ENCODE data around the gene TGFBR1.
A peak's percentile ranks its signal among the peaks of the same experiment; 100 is the strongest.

Gene TGFBR1

DNA sequence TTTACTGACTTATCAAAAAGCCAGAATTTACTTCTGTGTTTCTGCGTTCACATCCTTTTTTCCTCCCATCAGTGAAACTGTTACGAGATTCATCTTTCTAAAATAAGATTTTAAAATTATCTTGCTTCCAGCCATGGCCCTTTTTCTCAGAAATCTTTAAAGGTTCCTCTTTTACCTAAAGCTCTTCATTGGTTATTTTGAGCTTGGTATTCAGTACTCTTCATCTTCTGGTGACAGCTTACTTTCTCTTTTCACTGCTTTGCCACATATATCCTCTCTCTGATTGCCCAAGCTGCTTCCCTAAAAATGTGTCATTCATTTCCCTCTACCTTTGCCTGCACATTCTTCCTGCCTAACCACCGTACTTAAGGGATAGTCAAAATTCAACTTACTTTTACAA, 32.3 kb downstream of the TGFBR1 start:
- DNase-seq (ENCODE audit: low spot score) = no peak

DNA sequence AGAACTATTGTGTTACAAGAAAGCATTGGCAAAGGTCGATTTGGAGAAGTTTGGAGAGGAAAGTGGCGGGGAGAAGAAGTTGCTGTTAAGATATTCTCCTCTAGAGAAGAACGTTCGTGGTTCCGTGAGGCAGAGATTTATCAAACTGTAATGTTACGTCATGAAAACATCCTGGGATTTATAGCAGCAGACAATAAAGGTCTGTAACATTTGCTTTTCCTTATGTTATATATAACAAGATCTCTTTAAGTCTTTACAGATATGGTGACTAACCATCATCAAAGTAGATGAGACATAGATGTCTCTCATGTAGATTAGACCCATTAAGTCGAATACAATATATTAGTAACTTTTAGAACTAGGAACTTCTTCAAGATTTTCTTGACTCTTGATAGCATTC, 33.0 kb downstream of the TGFBR1 start:
- DNase-seq (ENCODE audit: low spot score) = no peak

DNA sequence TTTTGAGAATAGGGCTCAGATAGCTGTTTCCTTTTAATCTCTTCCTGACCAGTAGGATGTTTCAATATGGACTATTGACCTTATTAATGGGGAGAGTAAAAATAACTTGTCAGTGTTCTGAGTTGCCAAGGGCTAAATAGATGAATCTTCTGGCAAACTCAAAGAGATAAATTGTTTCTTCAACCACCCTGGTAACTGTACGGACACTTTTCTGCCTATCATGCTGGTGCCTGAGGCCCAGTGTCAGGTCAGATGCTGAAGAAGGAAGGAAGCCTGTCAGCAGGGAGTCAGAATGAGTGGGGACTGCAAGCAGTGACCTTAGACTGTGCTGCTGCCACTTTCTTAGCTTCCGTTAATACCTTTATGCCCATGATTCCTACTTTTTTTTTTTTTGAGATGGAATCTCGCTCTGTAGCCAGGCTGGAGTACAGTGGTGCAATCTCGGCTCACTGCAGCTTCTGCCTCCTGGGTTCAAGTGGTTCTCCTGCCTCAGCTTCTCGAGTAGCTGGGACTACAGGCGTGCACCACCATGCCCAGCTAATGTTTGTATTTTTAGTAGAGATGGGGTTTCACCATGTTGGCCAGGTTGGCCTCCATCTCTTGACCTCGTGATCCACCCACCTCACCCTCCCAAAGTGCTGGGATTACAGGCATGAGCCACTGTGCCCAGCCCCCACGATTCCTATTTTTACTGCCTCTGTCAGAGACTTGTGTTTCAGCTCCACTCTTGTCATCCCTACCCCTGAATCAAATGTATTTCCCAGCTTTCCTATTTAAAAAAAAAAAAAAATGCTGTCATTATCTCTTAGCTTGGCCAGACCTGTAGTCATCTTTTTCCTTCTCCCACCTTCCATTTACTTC, 33.7 kb downstream of the TGFBR1 start:
- no peak for DNase-seq (ENCODE audit: low spot score)

DNA sequence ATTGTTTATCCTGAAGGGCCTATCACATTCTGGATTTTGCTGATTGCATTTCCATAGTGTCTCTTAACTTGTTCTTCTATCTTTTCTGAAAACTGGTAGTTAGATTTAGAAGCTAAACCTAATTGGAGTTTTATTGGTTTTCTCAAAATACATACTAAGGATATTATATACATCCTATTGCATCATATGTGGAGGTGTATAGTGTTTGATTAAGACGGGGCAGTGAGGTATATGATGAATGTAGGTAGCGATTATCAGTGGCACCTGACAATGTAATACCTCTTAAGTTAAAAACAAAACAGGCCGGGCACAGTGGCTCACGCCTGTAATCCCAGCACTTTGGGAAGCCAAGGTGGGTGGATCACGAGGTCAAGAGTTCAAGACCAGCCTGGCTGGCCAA, 35.0 kb downstream of the TGFBR1 start:
- DNase-seq (ENCODE audit: low spot score) = no peak

DNA sequence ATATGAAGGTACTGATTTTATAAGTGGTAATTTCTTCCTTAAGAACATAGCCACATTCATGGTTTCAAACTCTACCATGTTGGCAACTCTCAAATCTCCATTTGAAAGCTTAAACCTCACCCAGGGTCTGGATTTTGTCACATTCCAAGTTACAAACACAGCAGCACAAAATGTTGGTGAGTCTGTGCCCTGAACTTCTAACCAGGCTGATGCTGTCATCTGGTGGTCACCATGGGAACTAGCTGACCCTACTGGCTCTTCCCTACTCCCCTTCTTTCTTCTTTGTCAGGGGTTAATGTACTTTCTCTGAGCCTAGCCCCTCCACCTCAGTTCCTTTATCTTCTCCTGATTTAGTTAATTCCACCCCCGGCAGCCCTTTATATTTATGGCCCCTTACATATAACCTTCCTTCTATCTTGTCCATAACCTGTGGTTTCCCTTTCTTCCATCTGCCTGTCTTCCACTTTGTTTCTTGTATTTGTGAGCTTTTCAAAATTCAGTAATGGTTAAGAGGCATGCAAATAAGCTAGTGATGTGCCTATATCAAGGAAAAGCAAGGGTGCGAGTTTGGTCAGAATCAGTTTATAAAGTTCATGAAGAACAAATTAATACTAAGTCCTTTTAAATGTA, 35.9 kb downstream of the TGFBR1 start:
- peak; percentile 58 for DNase-seq (ENCODE audit: low spot score)

DNA sequence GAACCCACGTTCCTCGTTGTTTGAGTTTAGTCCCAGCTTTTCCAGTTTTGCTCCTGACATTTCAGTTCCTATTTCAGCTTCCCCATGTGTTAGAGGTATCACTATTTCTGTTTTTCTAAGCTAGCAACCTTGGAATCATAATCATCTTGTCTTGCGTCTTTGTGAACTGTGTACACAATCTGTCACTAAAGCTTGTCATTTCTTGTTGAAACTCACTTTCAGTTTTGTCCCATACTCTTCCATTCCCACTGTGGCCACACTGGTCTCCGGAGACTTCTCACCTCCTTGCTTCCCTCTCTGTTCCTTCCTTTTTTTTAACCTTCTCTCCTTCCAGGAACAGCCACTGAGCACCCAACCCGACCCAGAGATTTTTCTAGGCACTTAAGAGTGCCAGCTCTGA, 36.9 kb downstream of the TGFBR1 start:
- DNase-seq (ENCODE audit: low spot score) = no peak

DNA sequence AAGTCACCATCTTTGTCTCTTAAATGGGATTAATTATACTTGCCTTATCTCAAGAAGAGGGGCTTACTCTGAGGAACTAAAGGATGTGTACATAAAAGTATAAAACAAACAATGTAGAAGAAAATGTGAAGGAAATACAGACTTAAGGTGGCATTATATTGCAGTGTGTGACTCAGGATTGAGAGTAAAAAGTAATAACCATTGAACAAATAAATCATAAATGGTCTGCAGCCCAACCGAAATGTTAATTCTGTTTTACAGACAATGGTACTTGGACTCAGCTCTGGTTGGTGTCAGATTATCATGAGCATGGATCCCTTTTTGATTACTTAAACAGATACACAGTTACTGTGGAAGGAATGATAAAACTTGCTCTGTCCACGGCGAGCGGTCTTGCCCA, 37.4 kb downstream of the TGFBR1 start:
- no peak for DNase-seq (ENCODE audit: low spot score)

DNA sequence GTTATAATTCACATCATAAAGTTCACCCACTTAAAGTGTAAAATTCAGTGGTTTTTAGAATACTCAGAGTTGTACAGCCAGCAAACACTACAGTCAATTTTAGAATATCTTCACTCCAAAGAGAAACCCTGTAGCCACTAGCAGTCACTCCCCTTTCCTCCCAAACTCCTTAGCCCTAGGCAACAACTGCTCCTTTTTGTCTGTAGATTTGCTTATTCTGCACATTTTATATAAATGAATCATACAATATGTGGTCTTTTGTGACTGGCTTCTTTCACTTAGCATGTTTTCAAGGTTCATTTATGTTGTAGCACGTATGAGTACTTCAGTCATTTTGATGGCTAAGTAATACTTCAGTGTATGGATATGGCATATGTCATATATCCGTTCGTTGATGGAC, 38.7 kb downstream of the TGFBR1 start:
- no peak for DNase-seq (ENCODE audit: low spot score)

DNA sequence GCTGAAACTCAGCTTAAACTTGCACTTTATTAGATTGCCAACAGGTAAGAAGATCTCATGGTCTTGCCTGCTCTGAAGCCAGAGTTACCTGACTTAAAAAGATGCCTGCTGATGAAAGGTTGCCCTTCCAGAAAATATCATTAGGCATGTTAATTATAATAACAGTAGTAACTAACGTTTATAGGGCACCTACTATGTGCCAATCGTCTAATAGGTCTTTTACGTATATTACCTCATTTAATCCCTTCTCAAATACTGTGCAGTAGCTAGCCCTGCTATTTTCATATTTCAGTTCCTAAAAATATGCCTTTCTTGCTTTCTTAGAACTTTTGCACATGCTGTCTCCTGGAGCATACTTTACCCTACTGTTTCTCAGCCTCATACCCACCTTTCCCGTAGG, 40.1 kb downstream of the TGFBR1 start:
- DNase-seq (ENCODE audit: low spot score) = no peak

DNA sequence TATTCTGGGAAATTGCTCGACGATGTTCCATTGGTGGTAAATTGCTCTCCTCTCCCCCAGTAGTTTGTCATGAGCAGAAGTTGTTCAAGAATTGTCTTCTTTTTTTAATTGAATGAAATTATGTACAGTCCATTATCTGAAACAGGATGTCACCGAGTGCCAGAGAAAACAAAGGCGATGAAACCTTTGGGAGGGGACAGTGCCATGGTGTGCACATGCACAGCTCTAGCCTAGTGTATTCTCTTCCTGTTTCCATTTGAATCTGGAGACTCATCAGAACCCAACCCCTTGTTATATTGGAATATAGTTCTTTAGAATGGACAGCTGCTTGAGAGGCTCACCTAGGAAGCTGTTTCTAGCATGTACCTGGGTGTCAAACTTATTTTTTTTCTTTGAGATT, 41.7 kb downstream of the TGFBR1 start:
- DNase-seq (ENCODE audit: low spot score) = no peak

DNA sequence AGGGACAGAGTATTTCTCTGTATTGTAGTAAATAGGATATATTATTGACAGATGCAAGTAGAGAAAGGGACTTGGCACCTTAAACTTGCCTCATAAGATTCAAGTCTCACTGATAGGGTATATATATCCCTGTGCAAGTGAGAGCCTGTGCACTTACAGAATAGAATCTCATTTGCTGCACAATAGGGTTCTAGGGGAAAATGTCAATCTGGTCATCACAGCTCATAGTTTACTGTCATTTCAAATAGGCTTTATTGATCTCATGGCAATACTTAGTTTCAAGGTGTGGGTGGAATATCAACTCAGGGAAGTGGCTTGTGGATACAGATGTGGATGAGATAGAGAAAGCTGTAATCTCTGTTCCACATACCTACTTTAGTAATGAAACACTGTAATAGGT, 42.3 kb downstream of the TGFBR1 start:
- DNase-seq (ENCODE audit: low spot score) = no peak

DNA sequence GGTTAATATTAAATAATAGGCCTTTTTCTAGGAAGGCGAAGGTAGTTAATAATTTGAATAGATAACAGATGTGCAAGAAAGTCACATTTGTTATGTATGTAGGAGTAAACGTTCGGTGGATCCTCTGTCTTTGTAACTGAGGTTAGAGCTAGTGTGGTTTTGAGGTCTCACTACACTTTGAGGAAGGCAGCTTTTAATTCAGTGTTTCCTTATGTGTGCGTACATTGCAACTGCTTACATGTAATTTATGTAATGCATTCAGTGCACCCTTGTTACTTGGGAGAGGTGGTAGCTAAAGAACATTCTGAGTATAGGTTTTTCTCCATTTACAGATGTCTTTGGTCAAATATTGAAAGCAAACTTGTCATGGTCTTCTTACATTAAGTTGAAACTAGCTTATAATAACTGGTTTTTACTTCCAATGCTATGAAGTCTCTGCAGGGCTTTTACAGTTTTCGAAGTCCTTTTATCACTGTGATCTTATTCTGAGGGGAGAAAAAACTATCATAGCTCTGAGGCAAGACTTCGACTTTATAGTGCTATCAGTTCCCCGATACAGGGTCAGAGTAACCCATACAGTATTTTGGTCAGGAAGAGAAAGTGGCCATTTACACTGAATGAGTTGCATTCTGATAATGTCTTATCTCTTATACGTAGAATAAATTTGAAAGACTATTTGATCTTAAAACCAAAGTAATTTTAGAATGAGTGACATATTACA, 45.7 kb downstream of the TGFBR1 start:
- DNase-seq (ENCODE audit: low spot score) = no peak

DNA sequence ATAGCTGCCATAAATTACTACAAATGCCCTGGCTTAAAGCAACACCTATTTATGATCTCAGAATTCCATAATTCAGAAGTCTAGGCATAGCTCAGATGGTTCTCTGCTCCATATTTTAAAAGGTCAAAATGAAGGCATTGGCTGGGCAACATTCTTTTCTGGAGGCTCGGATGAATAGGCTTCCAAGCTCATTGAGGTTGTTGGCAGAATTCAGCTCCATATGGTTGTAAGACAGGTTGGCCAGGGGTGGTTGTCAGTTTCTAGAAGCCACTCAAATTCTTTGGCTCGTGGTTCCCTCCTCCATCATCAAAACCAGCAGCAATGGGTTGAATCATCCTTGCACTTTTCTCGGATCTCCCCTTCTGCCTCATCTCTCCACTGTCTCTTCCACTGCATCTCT, 49.4 kb downstream of the TGFBR1 start:
- DNase-seq (ENCODE audit: low spot score) = no peak

DNA sequence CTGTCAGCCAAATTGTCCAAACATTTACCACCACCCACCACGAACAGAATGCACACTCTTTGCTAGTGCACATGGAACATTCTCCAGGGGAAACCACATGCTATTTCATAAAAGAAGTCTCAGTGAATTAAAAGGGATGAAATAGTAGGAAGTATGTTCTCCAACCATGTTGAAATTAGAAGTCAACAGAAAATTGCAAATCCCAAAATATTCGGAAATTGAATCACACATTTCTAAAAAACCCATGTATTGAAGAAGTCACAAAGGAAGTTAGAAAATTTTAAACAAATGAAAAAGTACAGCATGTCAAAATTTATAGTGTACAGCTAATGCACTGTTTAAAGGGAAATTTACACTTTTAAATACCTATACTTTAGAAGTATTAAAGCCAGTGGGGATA, 50.8 kb downstream of the TGFBR1 start:
- no peak for DNase-seq (ENCODE audit: low spot score)

DNA sequence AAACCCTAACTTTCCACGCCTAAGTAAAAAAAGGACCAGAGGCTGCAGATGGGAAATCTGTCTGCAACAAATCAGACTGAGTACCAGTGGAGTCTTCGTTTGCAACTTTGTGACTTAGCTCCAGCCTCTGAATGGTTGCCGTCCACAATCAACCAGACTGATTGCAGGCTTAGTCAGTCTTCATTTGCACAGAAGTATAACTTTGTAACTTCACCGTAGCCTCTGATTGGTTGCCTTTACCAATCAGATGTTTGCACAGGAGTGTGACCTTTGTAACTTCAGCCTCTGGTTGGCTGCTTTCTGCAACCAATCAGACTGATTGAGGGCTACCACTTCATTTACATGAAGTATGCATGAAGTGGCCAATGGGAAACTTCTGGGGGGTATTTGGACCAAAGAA, 53.7 kb downstream of the TGFBR1 start:
- DNase-seq (ENCODE audit: low spot score) = no peak

DNA sequence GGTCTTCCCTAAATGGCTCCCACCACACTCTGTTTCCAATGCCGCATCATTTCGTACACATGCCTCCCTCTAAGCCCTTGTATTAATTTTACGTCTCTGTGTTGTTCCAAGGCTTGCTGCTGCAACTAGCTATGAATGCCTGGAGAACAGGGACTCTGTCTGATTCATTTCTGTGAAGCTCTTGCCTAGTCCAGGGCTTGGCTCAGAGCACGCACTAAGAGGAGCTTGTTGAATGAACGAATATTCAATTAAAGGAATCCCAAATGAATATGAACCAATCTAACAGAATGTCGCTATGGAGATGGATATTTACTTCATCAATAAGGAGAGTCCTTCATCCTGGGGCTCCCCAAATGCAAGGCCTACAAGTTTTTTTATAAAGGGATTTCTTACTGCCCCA, 55.3 kb downstream of the TGFBR1 start:
- no peak for DNase-seq (ENCODE audit: low spot score)

DNA sequence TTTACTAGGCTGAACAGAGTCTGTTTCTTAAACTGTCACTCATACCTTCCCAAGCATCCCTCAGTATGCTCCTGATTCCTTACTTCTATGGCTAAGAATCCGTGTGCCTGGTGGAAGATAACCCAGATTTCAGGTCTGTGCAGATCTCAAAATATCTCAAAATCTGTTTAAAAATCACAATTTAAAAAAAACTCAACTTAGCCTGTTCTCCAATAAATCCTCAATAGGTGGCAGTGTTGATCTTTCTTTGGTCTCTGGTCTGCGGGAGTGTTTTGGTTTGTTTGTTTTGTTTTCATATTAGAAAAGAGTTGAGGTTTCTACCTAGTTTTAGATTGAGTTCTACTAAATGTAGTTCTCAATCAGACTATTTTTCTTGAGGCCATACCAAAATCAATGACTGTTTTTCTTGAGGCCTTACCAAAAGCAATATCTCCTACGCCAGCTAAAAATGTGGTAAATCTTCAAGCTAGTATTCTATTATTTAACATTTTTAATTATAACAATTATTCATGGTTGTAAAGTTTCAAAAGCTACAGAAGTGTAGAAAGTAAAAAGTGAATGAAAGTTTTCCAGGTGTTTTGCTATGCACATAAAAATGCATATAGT, 57.9 kb downstream of the TGFBR1 start:
- peak; percentile 32 for DNase-seq (ENCODE audit: low spot score)

DNA sequence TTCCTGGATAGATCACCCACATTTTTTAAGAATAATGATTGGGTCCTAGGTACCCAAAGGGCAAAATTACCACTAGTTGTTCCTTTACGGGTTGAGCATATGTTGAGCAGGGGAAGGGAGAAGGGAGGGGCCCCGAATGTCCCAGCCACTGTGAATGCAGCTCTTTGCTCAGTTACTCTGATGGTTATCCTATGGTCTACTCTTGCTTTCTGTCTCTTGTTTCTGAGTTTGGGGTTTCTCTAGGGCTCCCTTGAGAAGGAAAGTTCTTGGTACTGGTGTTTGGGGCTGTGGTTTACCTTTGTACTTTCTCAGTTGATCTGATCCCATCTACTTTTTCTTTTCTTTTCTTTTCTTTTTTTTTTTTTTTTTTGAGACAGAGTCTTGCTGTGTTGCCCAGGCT, 61.2 kb downstream of the TGFBR1 start:
- DNase-seq (ENCODE audit: low spot score) = no peak

DNA sequence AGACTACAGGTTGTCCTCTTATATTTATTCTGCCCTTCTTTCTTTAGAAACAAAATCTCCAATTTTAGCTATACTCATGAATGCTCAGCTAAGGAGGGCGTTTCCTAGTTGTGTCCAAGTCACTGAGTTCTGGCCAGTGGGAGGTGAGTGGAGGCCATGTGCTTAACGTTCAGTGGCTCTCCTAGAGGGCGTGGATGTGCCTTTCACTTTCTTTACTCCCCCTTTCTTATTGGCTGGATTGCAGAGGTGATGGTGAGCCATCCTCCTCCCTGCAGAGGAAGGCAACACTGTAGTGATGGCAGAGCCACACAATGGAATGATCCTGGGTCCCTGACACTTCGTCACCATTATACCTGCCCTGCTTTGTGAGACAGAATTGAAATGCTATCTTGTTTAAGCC, 62.2 kb downstream of the TGFBR1 start:
- DNase-seq (ENCODE audit: low spot score) = no peak

DNA sequence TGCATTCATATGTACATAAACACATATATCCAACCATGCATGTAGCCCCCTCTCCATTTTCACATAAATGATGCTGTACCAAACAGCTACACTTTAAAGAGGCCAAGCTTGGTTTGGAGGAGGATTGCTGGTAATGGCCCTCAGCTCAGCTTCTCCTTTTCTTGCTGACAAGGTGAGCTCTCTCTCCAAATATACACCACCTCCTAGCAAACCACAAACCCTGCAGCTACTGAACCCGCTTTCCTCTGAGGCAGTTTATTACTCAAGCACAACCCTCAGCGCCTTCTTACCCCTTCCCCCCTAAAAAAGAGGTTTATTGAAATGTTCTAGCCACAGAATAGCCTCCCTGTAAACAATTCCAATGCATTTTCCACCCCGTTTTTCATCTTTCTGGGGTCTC, 62.8 kb downstream of the TGFBR1 start:
- DNase-seq (ENCODE audit: low spot score) = no peak

DNA sequence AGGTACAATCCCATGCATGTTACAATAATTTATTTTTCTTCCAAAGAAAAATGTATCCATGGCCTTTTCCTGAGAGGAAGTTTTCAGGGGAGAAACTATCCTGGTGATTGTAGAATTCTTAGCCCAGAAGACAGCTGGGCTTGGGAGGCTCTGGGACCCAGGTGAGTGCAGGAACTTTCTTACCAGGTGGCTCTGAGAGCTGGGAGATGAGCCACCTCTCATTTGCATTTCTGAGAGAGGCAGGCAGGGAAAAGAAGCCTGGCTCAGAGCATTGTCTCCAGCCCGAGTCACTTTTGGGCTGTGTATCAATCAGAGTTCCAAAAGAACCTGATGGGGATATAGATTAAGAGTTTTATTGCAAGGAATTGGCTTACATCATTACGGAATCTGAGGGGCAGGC, 64.2 kb downstream of the TGFBR1 start:
- no peak for DNase-seq (ENCODE audit: low spot score)

DNA sequence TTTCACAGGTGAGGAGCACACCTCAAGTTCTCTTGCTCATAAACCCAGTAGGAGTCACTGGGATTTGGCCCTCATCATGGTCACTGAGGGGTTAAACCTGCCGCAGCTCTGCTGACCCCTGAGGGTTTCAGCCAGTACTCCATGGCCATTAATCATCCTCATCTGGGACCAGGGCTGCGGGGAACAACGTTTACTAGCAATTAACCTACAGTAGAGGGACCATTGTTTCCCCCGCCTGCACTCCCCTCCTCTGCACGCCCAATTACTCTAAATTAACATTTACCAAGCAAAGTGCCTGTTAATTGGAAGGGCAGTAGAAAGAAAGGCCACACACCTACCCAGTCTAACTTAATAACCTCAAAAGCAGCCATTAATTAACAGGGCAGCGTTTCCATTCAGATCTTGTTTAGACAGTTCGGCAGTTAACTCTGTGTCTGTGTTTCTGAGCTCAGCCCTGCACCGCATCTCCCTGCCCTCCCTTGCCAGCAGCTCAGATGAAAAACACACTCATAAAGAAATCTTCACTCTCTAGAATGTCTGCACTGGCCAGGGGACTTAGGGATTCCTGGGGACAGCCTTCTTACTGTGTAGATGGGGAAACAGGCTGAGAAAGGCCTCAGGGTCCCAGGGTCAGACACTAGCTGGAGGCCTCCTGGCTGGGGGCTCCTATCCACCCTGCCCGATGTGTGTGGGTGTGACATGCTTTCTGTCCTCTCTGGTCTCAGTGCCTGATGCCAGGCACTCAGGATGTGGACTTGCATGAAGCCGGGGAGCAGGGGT, 65.3 kb downstream of the TGFBR1 start:
- DNase-seq (ENCODE audit: low spot score) = no peak
